Vagina (tissue), 2 donors: Measurements from ENCODE around the gene PEX10. TPM values are rescaled to one million over a fixed set of nuclear protein-coding genes. Genes with fewer than 3 reads are reported as not detected.

Experiments
- DNase-seq, 2 donors: peaks; one replicate each; pipeline ENCODE4 v3.0.0-alpha.2; 2017; ENCODE audit errors: extremely low spot score in 2 of 2
- H3K27ac ChIP-seq: fragments of 200-600 bp; sonication (generic); one replicate; pipeline ENCODE4 v1.5.1; 2019
- H3K27me3 ChIP-seq: fragments of 200-600 bp; sonication (generic); one replicate; pipeline ENCODE4 v1.5.1; 2019
- H3K36me3 ChIP-seq, 2 donors: fragments of 200-600 bp; sonication (generic); one replicate each; pipeline ENCODE4 v1.5.1; 2017 to 2019
- H3K4me1 ChIP-seq: fragments of 200-600 bp; sonication (generic); one replicate; pipeline ENCODE4 v1.5.1; 2019
- H3K4me3 ChIP-seq, 2 donors: fragments of 200-600 bp; sonication (generic); 1 replicate in 1 of 2; 2 replicates in 1 of 2; pipeline ENCODE4 v1.5.1; 2016 to 2019
- H3K9me3 ChIP-seq: fragments of 200-600 bp; sonication (generic); one replicate; pipeline ENCODE4 v1.5.1; 2019
- POLR2A ChIP-seq, 2 donors: fragments of 450-650 bp; IDR thresholded peaks; one replicate each; pipeline ENCODE4 v1.6.1; 2017; ENCODE audit warnings: antibody characterized with exemption in 2 of 2, mild to moderate bottlenecking in 2 of 2, moderate library complexity in 2 of 2
- POLR2AphosphoS5 ChIP-seq, 2 donors: sonication (generic); formaldehyde crosslinking; IDR thresholded peaks; one replicate each; pipeline ENCODE4 v1.9.0; 2017; ENCODE audit warnings: antibody characterized with exemption in 2 of 2, mild to moderate bottlenecking in 2 of 2, low read depth in 1 of 2; ENCODE audit not compliant: insufficient read depth in 1 of 2
- intact Hi-C: fragments of 100-400 bp; cut with DNase I; formaldehyde crosslinking; loops from one replicate; pipeline ENCODE4 v1.15.1; 2023
- total RNA-seq: library from RNA; depleted of rRNA; stranded (reverse); fragments of >200 nt; gene quantifications from one replicate; pipeline ENCODE4 v1.2.3, GENCODE V29; 2016
- TF ChIP-seq, protein P1 (sequence below), 3 experiments: fragments of 450-650 bp in 2 of 3; fragments of 200-600 bp in 1 of 3; sonication (generic) in 1 of 3; IDR thresholded peaks; one replicate each; pipeline ENCODE4 v1.5.1; 2017 to 2019; ENCODE audit warnings: antibody characterized with exemption in 3 of 3, mild to moderate bottlenecking in 2 of 3, moderate library complexity in 2 of 3

The PEX10 gene
- total RNA-seq, 1 donor from 2014 or later: 15.2 TPM

- peaks cover 5% of the 10 kb centered on the region for H3K4me1 ChIP-seq
- no peak overlapping the region for H3K4me3 ChIP-seq
- intact Hi-C loops: no loop called here
- DNase-seq: no peak
- H3K9me3 ChIP-seq: no peaks in the 10 kb centered on the region
- H3K36me3 ChIP-seq: no peaks in the 10 kb centered on the region
- no peaks in the 10 kb centered on the region for H3K27me3 ChIP-seq
- no peak for TF ChIP-seq POLR2A (IDR thresholded peaks at IDR 0.05)
- no peak for TF ChIP-seq POLR2AphosphoS5 (IDR thresholded peaks at IDR 0.05; ENCODE audit: insufficient read depth in 1 of 2, low read depth in 1 of 2)
- TF ChIP-seq, protein P1, sequence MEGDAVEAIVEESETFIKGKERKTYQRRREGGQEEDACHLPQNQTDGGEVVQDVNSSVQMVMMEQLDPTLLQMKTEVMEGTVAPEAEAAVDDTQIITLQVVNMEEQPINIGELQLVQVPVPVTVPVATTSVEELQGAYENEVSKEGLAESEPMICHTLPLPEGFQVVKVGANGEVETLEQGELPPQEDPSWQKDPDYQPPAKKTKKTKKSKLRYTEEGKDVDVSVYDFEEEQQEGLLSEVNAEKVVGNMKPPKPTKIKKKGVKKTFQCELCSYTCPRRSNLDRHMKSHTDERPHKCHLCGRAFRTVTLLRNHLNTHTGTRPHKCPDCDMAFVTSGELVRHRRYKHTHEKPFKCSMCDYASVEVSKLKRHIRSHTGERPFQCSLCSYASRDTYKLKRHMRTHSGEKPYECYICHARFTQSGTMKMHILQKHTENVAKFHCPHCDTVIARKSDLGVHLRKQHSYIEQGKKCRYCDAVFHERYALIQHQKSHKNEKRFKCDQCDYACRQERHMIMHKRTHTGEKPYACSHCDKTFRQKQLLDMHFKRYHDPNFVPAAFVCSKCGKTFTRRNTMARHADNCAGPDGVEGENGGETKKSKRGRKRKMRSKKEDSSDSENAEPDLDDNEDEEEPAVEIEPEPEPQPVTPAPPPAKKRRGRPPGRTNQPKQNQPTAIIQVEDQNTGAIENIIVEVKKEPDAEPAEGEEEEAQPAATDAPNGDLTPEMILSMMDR (IDR thresholded peaks at IDR 0.05): no peak
- H3K27ac ChIP-seq: no peak overlapping the region
Observed at GRCh38 chr1:2458687-2459086, 46.3 kb upstream of the PEX10 start.

DNA sequence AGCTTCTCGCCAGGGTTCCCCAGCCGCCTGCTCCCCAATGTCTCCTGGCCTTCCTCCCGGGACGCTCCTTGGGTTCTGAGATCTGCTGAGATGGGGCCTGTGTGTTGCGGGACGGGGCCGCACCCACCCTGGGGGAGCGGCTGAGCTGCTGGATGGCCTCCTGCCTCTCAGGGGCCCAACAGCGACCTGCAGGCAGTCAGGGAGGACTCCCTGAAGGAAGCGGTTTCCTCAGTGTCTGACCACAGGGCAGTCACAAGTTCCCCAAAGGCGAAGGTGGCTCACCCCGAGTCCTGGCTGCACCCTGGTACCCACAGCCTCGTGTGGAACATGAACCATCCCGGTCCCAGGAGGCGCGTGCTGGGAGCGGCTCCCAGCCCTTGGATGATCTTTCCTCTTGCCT, 45.1 kb upstream of the PEX10 start:
- intact Hi-C loops: no loop called here
- no peak for DNase-seq
- TF ChIP-seq POLR2AphosphoS5 (IDR thresholded peaks at IDR 0.05; ENCODE audit: insufficient read depth in 1 of 2, low read depth in 1 of 2): no peak
- TF ChIP-seq POLR2A (IDR thresholded peaks at IDR 0.05): no peak
- TF ChIP-seq, protein P1 (IDR thresholded peaks at IDR 0.05): no peak
- H3K27me3 ChIP-seq: no peaks in the 10 kb centered on the region
- peaks cover 5% of the 10 kb centered on the region for H3K4me1 ChIP-seq
- H3K36me3 ChIP-seq: no peaks in the 10 kb centered on the region
- H3K9me3 ChIP-seq: no peaks in the 10 kb centered on the region
- no peak overlapping the region for H3K27ac ChIP-seq
- H3K4me3 ChIP-seq: no peak overlapping the region

DNA sequence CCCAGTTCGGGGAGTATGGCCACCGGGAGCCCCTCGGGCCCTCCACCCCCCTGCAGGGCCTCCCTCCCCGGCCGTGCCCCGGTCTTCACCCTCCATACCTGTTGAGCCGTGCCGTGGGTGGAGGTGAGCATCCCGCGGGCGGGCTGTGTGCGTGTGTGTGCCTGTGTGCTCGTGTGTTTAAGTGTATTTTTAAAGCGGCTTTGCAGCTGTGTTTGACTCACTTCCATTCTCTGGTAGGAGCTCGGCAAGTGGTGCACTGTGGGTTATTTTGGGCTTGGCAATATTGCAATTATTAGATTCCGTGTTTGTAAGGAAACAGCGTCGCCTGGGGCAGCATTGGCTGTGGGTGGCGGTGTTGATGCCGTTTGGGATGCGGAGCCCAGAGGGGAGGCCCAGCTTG, 43.4 kb upstream of the PEX10 start:
- Histone ChIP-seq H3K27ac (no peak overlapping the region), H3K4me3 (no peak overlapping the region), H3K27me3 (no peaks in the 10 kb centered on the region), H3K36me3 (no peaks in the 10 kb centered on the region), H3K9me3 (no peaks in the 10 kb centered on the region), H3K4me1 (peaks cover 5% of the 10 kb centered on the region)
- DNase-seq: no peak
- intact Hi-C loops: no loop called here
- TF ChIP-seq POLR2A (IDR thresholded peaks at IDR 0.05): no peak
- no peak for TF ChIP-seq POLR2AphosphoS5 (IDR thresholded peaks at IDR 0.05; ENCODE audit: insufficient read depth in 1 of 2, low read depth in 1 of 2)
- TF ChIP-seq, protein P1 (IDR thresholded peaks at IDR 0.05): no peak

GRCh38 chr1:2454227-2454626, 41.9 kb upstream of the PEX10 start:
- TF ChIP-seq, protein P1 (IDR thresholded peaks at IDR 0.05): no peak
- no peak for TF ChIP-seq POLR2AphosphoS5 (IDR thresholded peaks at IDR 0.05; ENCODE audit: insufficient read depth in 1 of 2, low read depth in 1 of 2)
- no peak for TF ChIP-seq POLR2A (IDR thresholded peaks at IDR 0.05)
- H3K27me3 ChIP-seq: no peaks in the 10 kb centered on the region
- intact Hi-C loops: no loop called here

GRCh38 chr1:2452932-2453315, 40.6 kb upstream of the PEX10 start:
- Histone ChIP-seq H3K36me3 (no peaks in the 10 kb centered on the region), H3K27ac (no peak overlapping the region), H3K27me3 (no peaks in the 10 kb centered on the region), H3K4me3 (no peak overlapping the region), H3K9me3 (no peaks in the 10 kb centered on the region), H3K4me1 (no peaks in the 10 kb centered on the region)
- no peak for DNase-seq
- intact Hi-C loops: no loop called here
- TF ChIP-seq POLR2AphosphoS5 (IDR thresholded peaks at IDR 0.05; ENCODE audit: insufficient read depth in 1 of 2, low read depth in 1 of 2): no peak
- TF ChIP-seq POLR2A (IDR thresholded peaks at IDR 0.05): no peak
- TF ChIP-seq, protein P1 (IDR thresholded peaks at IDR 0.05): no peak

More at GRCh38 chr1:2454227-2454626, 41.9 kb upstream of the PEX10 start:
- no peaks in the 10 kb centered on the region for H3K4me1 ChIP-seq
- no peak overlapping the region for H3K4me3 ChIP-seq
- no peaks in the 10 kb centered on the region for H3K9me3 ChIP-seq
- DNase-seq: no peak
- no peaks in the 10 kb centered on the region for H3K36me3 ChIP-seq
- H3K27ac ChIP-seq: no peak overlapping the region
